Measurements from ENCODE around the gene PTPN3.

GRCh38 chr9:109536859-109537258 is 38.8 kb upstream of the PTPN3 start:
- TF ChIP-seq, protein P1, sequence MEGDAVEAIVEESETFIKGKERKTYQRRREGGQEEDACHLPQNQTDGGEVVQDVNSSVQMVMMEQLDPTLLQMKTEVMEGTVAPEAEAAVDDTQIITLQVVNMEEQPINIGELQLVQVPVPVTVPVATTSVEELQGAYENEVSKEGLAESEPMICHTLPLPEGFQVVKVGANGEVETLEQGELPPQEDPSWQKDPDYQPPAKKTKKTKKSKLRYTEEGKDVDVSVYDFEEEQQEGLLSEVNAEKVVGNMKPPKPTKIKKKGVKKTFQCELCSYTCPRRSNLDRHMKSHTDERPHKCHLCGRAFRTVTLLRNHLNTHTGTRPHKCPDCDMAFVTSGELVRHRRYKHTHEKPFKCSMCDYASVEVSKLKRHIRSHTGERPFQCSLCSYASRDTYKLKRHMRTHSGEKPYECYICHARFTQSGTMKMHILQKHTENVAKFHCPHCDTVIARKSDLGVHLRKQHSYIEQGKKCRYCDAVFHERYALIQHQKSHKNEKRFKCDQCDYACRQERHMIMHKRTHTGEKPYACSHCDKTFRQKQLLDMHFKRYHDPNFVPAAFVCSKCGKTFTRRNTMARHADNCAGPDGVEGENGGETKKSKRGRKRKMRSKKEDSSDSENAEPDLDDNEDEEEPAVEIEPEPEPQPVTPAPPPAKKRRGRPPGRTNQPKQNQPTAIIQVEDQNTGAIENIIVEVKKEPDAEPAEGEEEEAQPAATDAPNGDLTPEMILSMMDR (IDR thresholded peaks at IDR 0.05) = no peak
- TF ChIP-seq POLR2A (IDR thresholded peaks at IDR 0.05) = no peak

Data from esophagus squamous epithelium (tissue), 4 donors.